H4 (cell line): ENCODE data around the gene MANF. TPM values are rescaled to one million over a fixed set of nuclear protein-coding genes. Genes with fewer than 3 reads are reported as not detected.
"Not testable (repeated sequence)": the region's sequence is repeated elsewhere in the genome, so short reads cannot be mapped to it uniquely, and the experiment has no call there.

Experiments
- DNase-seq: peaks from one replicate; pipeline ENCODE4 v3.0.0-alpha.2; 2015; ENCODE audit warnings: low spot score
- total RNA-seq: library from RNA; depleted of rRNA; stranded (reverse); fragments of >200 nt; shearing (Covaris generic); gene quantifications from 2 replicates; pipeline ENCODE4 v1.2.3, GENCODE V29; 2014

Gene MANF
- total RNA-seq, 1 experiment from 2014 or later = 150 TPM

- DNase-seq = no peak
These were observed 11.3 kb upstream of the MANF start for GRCh38 chr3:51373658-51374421.

- no peak for DNase-seq
These were observed 10.6 kb upstream of the MANF start for GRCh38 chr3:51374456-51374855.

- DNase-seq = no peak
These were observed 10.0 kb upstream of the MANF start for GRCh38 chr3:51375136-51375535.

GRCh38 chr3:51375571-51375970 is 9.5 kb upstream of the MANF start:
- DNase-seq = no peak

- no peak for DNase-seq
These were observed 7.0 kb upstream of the MANF start for GRCh38 chr3:51378065-51378464.

GRCh38 chr3:51378726-51379125 is 6.4 kb upstream of the MANF start:
- no peak for DNase-seq

GRCh38 chr3:51379301-51379700 is 5.8 kb upstream of the MANF start:
- no peak for DNase-seq

GRCh38 chr3:51379746-51380455 is 5.2 kb upstream of the MANF start:
- no peak for DNase-seq

- no peak for DNase-seq
These were observed 4.3 kb upstream of the MANF start for GRCh38 chr3:51380601-51381332.

- no peak for DNase-seq
These were observed 3.8 kb upstream of the MANF start for GRCh38 chr3:51381333-51381705.

GRCh38 chr3:51382076-51382745 is 2.9 kb upstream of the MANF start:
- DNase-seq = no peak

- no peak for DNase-seq
These were observed 2.0 kb upstream of the MANF start for GRCh38 chr3:51382947-51383578.

GRCh38 chr3:51384055-51384725 is 901 bp upstream of the MANF start:
- DNase-seq = no peak

GRCh38 chr3:51385621-51386091 is 565 bp downstream of the MANF start:
- DNase-seq = no peak

- no peak for DNase-seq
These were observed 1.2 kb downstream of the MANF start for GRCh38 chr3:51386159-51386851.

GRCh38 chr3:51386852-51387229 is 1.8 kb downstream of the MANF start:
- DNase-seq = no peak

GRCh38 chr3:51387281-51387680 is 2.2 kb downstream of the MANF start:
- DNase-seq = not testable (repeated sequence)

- no peak for DNase-seq
These were observed 3.4 kb downstream of the MANF start for GRCh38 chr3:51388286-51389029.

- no peak for DNase-seq
These were observed 4.5 kb downstream of the MANF start for GRCh38 chr3:51389423-51390183.
